ENCODE results near the gene CLOCK.
A peak's percentile ranks its signal among the peaks of the same experiment; 100 is the strongest.
"Not testable (repeated sequence)": the region's sequence is repeated elsewhere in the genome, so short reads cannot be mapped to it uniquely, and the experiment has no call there.

CLOCK gene

GRCh38 chr4:55553441-55554201 is 6.9 kb upstream of the CLOCK start:
- Histone ChIP-seq H3K4me2 (ENCODE audit: insufficient read depth, low read length, poor library complexity, severe bottlenecking) (no peak overlapping the region), H3K27me3 (ENCODE audit: control insufficient read depth in 3 of 3, insufficient read depth in 3 of 3, low read depth in 1 of 3, low read length in 3 of 3) (no peaks in the 10 kb centered on the region), H2AFZ (ENCODE audit: low read length) (no peak overlapping the region), H3K4me3 (ENCODE audit: low read length in 2 of 2) (no peak overlapping the region), H4K91ac (ENCODE audit: low read depth, low read length, poor library complexity) (no peak overlapping the region), H2AK5ac (ENCODE audit: low read depth, low read length) (no peak overlapping the region), H2BK15ac (ENCODE audit: low read length) (no peak overlapping the region), H4K8ac (ENCODE audit: low read depth, low read length) (no peak overlapping the region), H3K4ac (ENCODE audit: low read length) (no peak overlapping the region), H3K9ac (ENCODE audit: low read depth, low read length, poor library complexity) (no peak overlapping the region), H3K27ac (replicated peaks; ENCODE audit: low read length) (no peak overlapping the region), H3K79me1 (ENCODE audit: low read depth, low read length) (no peaks in the 10 kb centered on the region), H2BK12ac (ENCODE audit: low read length) (no peak overlapping the region), H3K4me1 (ENCODE audit: control insufficient read depth in 2 of 2, insufficient read depth in 1 of 2, low read depth in 1 of 2, low read length in 2 of 2) (peaks cover 0 to 4% of the 10 kb centered on the region in 2 donors), H3K23ac (ENCODE audit: low read depth, low read length, poor library complexity) (no peak overlapping the region), H2BK120ac (ENCODE audit: low read depth, low read length) (no peak overlapping the region), H3K14ac (ENCODE audit: low read length) (no peak overlapping the region), H2BK5ac (ENCODE audit: low read length) (no peak overlapping the region), H3K9me3 (replicated peaks in 1 of 2; ENCODE audit: control insufficient read depth in 2 of 2, insufficient read depth in 1 of 2, low read depth in 1 of 2, low read length in 2 of 2) (no peaks in the 10 kb centered on the region), H3K36me3 (replicated peaks in 1 of 2; ENCODE audit: control insufficient read depth in 2 of 2, insufficient read depth in 2 of 2, low read length in 2 of 2) (no peaks in the 10 kb centered on the region), H3K18ac (ENCODE audit: low read length) (peak overlapping the region; percentile 59)
- DNase-seq (ENCODE audit: low spot score) = no peak
- no CpG with 5 or more reads among the region's 10 CpGs for WGBS, 2 donors (ENCODE audit: extremely low coverage in 2 of 2, insufficient read length in 2 of 2, insufficient replicate concordance in 1 of 2)

GRCh38 chr4:55551964-55552363 is 5.3 kb upstream of the CLOCK start:
- not testable (repeated sequence) for H3K4me1 ChIP-seq (ENCODE audit: control insufficient read depth in 2 of 2, insufficient read depth in 1 of 2, low read depth in 1 of 2, low read length in 2 of 2); H2AK5ac ChIP-seq (ENCODE audit: low read depth, low read length); H3K9ac ChIP-seq (ENCODE audit: low read depth, low read length, poor library complexity); H3K4me2 ChIP-seq (ENCODE audit: insufficient read depth, low read length, poor library complexity, severe bottlenecking); H2BK120ac ChIP-seq (ENCODE audit: low read depth, low read length); H3K27me3 ChIP-seq (ENCODE audit: control insufficient read depth in 3 of 3, insufficient read depth in 3 of 3, low read depth in 1 of 3, low read length in 3 of 3); H3K23ac ChIP-seq (ENCODE audit: low read depth, low read length, poor library complexity); DNase-seq (ENCODE audit: low spot score); H3K4me3 ChIP-seq (ENCODE audit: low read length in 2 of 2); H3K4ac ChIP-seq (ENCODE audit: low read length); H3K36me3 ChIP-seq (replicated peaks in 1 of 2; ENCODE audit: control insufficient read depth in 2 of 2, insufficient read depth in 2 of 2, low read length in 2 of 2); H3K27ac ChIP-seq (replicated peaks; ENCODE audit: low read length); H3K14ac ChIP-seq (ENCODE audit: low read length); H2BK15ac ChIP-seq (ENCODE audit: low read length); H3K18ac ChIP-seq (ENCODE audit: low read length); H2BK5ac ChIP-seq (ENCODE audit: low read length); H2AFZ ChIP-seq (ENCODE audit: low read length); H2BK12ac ChIP-seq (ENCODE audit: low read length); H4K8ac ChIP-seq (ENCODE audit: low read depth, low read length); H3K79me1 ChIP-seq (ENCODE audit: low read depth, low read length); H4K91ac ChIP-seq (ENCODE audit: low read depth, low read length, poor library complexity); H3K9me3 ChIP-seq (replicated peaks in 1 of 2; ENCODE audit: control insufficient read depth in 2 of 2, insufficient read depth in 1 of 2, low read depth in 1 of 2, low read length in 2 of 2)
- WGBS, 2 donors (ENCODE audit: extremely low coverage in 2 of 2, insufficient read length in 2 of 2, insufficient replicate concordance in 1 of 2) = no CpG with 5 or more reads among the region's 6 CpGs

GRCh38 chr4:55549888-55550287 is 3.2 kb upstream of the CLOCK start:
- H3K18ac ChIP-seq (ENCODE audit: low read length) = no peak overlapping the region
- H3K14ac ChIP-seq (ENCODE audit: low read length) = no peak overlapping the region
- no peaks in the 10 kb centered on the region for H3K36me3 ChIP-seq (replicated peaks in 1 of 2; ENCODE audit: control insufficient read depth in 2 of 2, insufficient read depth in 2 of 2, low read length in 2 of 2)
- no peak for DNase-seq (ENCODE audit: low spot score)
- no peak overlapping the region for H4K91ac ChIP-seq (ENCODE audit: low read depth, low read length, poor library complexity)
- H3K9me3 ChIP-seq (replicated peaks in 1 of 2; ENCODE audit: control insufficient read depth in 2 of 2, insufficient read depth in 1 of 2, low read depth in 1 of 2, low read length in 2 of 2) = no peaks in the 10 kb centered on the region
- no peak overlapping the region for H2AK5ac ChIP-seq (ENCODE audit: low read depth, low read length)
- no peak overlapping the region for H3K23ac ChIP-seq (ENCODE audit: low read depth, low read length, poor library complexity)
- no peak overlapping the region for H3K9ac ChIP-seq (ENCODE audit: low read depth, low read length, poor library complexity)
- WGBS, 2 donors (ENCODE audit: extremely low coverage in 2 of 2, insufficient read length in 2 of 2, insufficient replicate concordance in 1 of 2) = no CpG with 5 or more reads among the region's 2 CpGs
- H4K8ac ChIP-seq (ENCODE audit: low read depth, low read length) = no peak overlapping the region
- H3K4ac ChIP-seq (ENCODE audit: low read length) = no peak overlapping the region
- H3K79me1 ChIP-seq (ENCODE audit: low read depth, low read length) = peaks cover 2% of the 10 kb centered on the region
- H3K27ac ChIP-seq (replicated peaks; ENCODE audit: low read length) = no peak overlapping the region
- H2BK120ac ChIP-seq (ENCODE audit: low read depth, low read length) = no peak overlapping the region
- no peak overlapping the region for H2AFZ ChIP-seq (ENCODE audit: low read length)
- no peak overlapping the region for H2BK12ac ChIP-seq (ENCODE audit: low read length)
- no peak overlapping the region for H3K4me3 ChIP-seq (ENCODE audit: low read length in 2 of 2)
- H3K27me3 ChIP-seq (ENCODE audit: control insufficient read depth in 3 of 3, insufficient read depth in 3 of 3, low read depth in 1 of 3, low read length in 3 of 3) = no peaks in the 10 kb centered on the region
- H3K4me2 ChIP-seq (ENCODE audit: insufficient read depth, low read length, poor library complexity, severe bottlenecking) = no peak overlapping the region
- H2BK5ac ChIP-seq (ENCODE audit: low read length) = no peak overlapping the region
- peaks cover 3 to 4% of the 10 kb centered on the region in 2 donors for H3K4me1 ChIP-seq (ENCODE audit: control insufficient read depth in 2 of 2, insufficient read depth in 1 of 2, low read depth in 1 of 2, low read length in 2 of 2)
- no peak overlapping the region for H2BK15ac ChIP-seq (ENCODE audit: low read length)

- Histone ChIP-seq H3K9ac (ENCODE audit: low read depth, low read length, poor library complexity) (no peak overlapping the region), H4K91ac (ENCODE audit: low read depth, low read length, poor library complexity) (no peak overlapping the region), H3K79me1 (ENCODE audit: low read depth, low read length) (peaks cover 2% of the 10 kb centered on the region), H3K9me3 (replicated peaks in 1 of 2; ENCODE audit: control insufficient read depth in 2 of 2, insufficient read depth in 1 of 2, low read depth in 1 of 2, low read length in 2 of 2) (no peaks in the 10 kb centered on the region), H2AFZ (ENCODE audit: low read length) (peak overlapping the region; percentile 98), H2BK15ac (ENCODE audit: low read length) (no peak overlapping the region), H3K27me3 (ENCODE audit: control insufficient read depth in 3 of 3, insufficient read depth in 3 of 3, low read depth in 1 of 3, low read length in 3 of 3) (no peaks in the 10 kb centered on the region), H2BK120ac (ENCODE audit: low read depth, low read length) (no peak overlapping the region), H3K14ac (ENCODE audit: low read length) (no peak overlapping the region), H3K36me3 (replicated peaks in 1 of 2; ENCODE audit: control insufficient read depth in 2 of 2, insufficient read depth in 2 of 2, low read length in 2 of 2) (no peaks in the 10 kb centered on the region), H3K4me2 (ENCODE audit: insufficient read depth, low read length, poor library complexity, severe bottlenecking) (no peak overlapping the region), H2BK5ac (ENCODE audit: low read length) (no peak overlapping the region), H3K4me3 (ENCODE audit: low read length in 2 of 2) (peak overlapping the region in 1 of 2 donors; percentile 82), H3K27ac (replicated peaks; ENCODE audit: low read length) (no peak overlapping the region), H3K23ac (ENCODE audit: low read depth, low read length, poor library complexity) (no peak overlapping the region), H2BK12ac (ENCODE audit: low read length) (no peak overlapping the region), H3K4ac (ENCODE audit: low read length) (no peak overlapping the region), H2AK5ac (ENCODE audit: low read depth, low read length) (no peak overlapping the region), H3K4me1 (ENCODE audit: control insufficient read depth in 2 of 2, insufficient read depth in 1 of 2, low read depth in 1 of 2, low read length in 2 of 2) (peaks cover 0 to 10% of the 10 kb centered on the region in 2 donors), H3K18ac (ENCODE audit: low read length) (no peak overlapping the region), H4K8ac (ENCODE audit: low read depth, low read length) (no peak overlapping the region)
- no CpG with 5 or more reads among the region's 4 CpGs for WGBS, 2 donors (ENCODE audit: extremely low coverage in 2 of 2, insufficient read length in 2 of 2, insufficient replicate concordance in 1 of 2)
- DNase-seq (ENCODE audit: low spot score) = no peak
Measured at GRCh38 chr4:55547918-55548317, 1.2 kb upstream of the CLOCK start.
